ENCODE measurements around the gene CYB5R2. TPM values are rescaled to one million over a fixed set of nuclear protein-coding genes. Genes with fewer than 3 reads are reported as not detected.

The CYB5R2 gene
- total and polyA plus RNA-seq, 2 experiments from 2014 or later, result 40.9 to 56.2 TPM

DNA sequence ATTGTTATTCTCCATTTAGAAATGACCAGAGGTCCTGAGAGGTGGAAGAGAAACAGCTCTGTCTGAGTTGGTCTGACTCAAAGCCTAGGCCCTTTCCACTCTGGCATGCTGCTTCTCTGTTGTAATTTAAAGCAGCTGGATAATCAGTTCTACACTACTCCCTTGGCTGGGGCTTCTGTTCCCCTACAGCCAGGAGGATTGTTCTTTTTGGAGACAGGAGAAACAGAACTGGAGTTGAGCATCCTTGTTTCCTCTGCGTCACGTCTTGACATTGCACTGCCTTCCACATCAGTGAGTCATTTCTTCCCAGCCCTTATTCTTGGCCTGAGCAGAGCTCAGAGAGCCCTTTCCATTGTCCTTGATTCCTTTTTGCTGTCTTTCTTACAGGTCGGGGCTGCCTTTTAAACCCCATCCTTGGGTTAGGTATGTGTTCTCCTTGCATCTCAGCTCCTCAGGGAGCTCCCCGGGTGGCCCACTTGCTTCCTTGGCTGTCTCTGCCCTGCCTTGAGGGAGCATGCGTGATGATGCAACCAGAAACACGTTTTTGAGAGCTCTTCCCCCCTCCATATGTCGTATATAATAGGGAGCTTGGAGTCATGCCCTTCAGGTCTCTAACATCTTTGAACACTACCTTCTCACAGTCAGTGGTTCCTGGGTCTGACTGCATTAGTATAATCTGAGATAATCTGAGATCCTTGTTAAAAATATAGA is 35.7 kb downstream of the CYB5R2 start (continued):
- TF ChIP-seq ZNF462 (CRISPR knock-in tag; IDR thresholded peaks at IDR 0.05), result no peak

GRCh38 chr11:7636350-7636749 is 37.0 kb downstream of the CYB5R2 start:
- Mint-ChIP-seq H3K4me3 (no peak overlapping the region), H3K9me3 (no peaks in the 10 kb centered on the region), H3K27me3 (ENCODE audit: insufficient read depth, low read depth, poor library complexity) (peaks cover 4% of the 10 kb centered on the region), H3K4me1 (peaks cover 36% of the 10 kb centered on the region), H3K36me3 (ENCODE audit: low read depth) (peaks cover 6% of the 10 kb centered on the region), H3K27ac (no peak overlapping the region)
- no peaks in the 10 kb centered on the region for H3K79me2 ChIP-seq (replicated peaks; ENCODE audit: insufficient read depth)
- DNase-seq (ENCODE audit: low spot score) (no peak), ATAC-seq (peak; percentile 63)
- no peak overlapping the region for H3K4me3 ChIP-seq
- no peaks in the 10 kb centered on the region for H4K20me1 ChIP-seq (replicated peaks; ENCODE audit: insufficient read depth)
- H3K36me3 ChIP-seq (ENCODE audit: insufficient read depth), result no peaks in the 10 kb centered on the region
- no peaks in the 10 kb centered on the region for H3F3A ChIP-seq (replicated peaks; ENCODE audit: low read depth)
- H3K9me2 ChIP-seq (ENCODE audit: insufficient read depth), result peaks cover 6% of the 10 kb centered on the region; the same call in 1 of the 2 replicates
- H3K27me3 ChIP-seq (ENCODE audit: insufficient read depth), result no peaks in the 10 kb centered on the region
- TF ChIP-seq EZH2phosphoT487 (IDR thresholded peaks at IDR 0.05; ENCODE audit: unreplicated experiment), result no peak
- TF ChIP-seq NANOG (IDR thresholded peaks at IDR 0.05; ENCODE audit: borderline replicate concordance), result no peak
- TF ChIP-seq JUNB (IDR thresholded peaks at IDR 0.05; ENCODE audit: unreplicated experiment), result no peak
- no peak for TF ChIP-seq STAT1 (IDR thresholded peaks at IDR 0.05; ENCODE audit: unreplicated experiment)
- H3K4me2 ChIP-seq, result no peak overlapping the region
- H3K27ac ChIP-seq (ENCODE audit: low read depth), result no peak overlapping the region
- H2AFZ ChIP-seq, result no peak overlapping the region
- no peaks in the 10 kb centered on the region for H3K4me1 ChIP-seq (ENCODE audit: insufficient read depth)
